Esophagus mucosa (tissue), 1 donor: Measurements from ENCODE around the gene FAT4. TPM values are rescaled to one million over a fixed set of nuclear protein-coding genes. Genes with fewer than 3 reads are reported as not detected.

Experiments used
- ATAC-seq: fragments of 200-7000 bp; cut with Tn5 transposase; one replicate; pipeline ENCODE4 v1.9.1; 2020
- total RNA-seq: library from RNA; stranded (reverse); gene quantifications from one replicate; pipeline ENCODE4 v1.2.4, GENCODE V29; 2023
- donor health status: DM: yes; HTN: yes; CAD: no.

The FAT4 gene
- total RNA-seq, 1 donor from 2014 or later, result 1.4 TPM

DNA sequence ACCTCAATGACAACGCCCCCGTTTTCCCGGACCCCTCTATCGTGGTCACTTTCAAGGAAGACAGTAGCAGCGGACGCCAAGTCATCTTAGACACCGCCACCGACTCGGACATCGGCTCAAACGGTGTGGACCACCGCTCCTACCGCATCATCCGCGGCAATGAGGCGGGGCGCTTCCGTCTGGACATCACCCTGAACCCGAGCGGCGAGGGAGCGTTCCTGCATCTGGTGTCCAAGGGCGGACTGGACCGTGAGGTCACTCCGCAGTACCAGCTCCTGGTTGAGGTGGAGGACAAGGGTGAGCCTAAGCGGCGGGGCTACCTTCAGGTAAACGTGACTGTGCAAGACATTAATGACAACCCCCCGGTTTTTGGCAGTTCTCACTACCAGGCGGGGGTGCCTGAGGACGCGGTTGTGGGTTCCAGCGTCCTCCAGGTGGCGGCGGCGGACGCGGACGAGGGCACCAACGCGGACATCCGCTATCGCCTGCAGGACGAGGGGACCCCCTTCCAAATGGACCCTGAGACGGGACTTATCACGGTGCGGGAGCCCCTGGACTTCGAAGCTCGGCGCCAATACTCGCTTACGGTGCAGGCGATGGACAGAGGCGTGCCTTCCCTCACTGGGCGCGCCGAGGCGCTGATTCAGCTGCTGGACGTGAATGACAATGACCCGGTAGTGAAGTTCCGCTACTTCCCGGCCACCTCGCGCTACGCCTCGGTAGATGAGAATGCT lies 2.2 kb downstream of the FAT4 start:
- ATAC-seq, result no peak

DNA sequence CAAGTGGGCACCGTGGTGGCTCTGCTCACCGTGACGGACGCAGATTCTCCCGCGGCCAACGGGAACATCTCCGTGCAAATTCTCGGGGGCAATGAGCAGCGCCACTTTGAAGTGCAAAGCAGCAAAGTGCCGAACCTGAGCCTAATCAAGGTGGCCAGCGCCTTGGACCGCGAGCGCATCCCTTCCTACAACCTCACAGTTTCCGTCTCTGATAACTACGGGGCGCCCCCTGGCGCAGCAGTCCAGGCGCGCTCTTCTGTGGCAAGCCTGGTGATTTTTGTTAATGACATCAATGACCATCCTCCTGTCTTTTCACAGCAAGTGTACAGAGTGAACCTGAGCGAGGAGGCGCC lies 2.7 kb downstream of the FAT4 start:
- no peak for ATAC-seq

DNA sequence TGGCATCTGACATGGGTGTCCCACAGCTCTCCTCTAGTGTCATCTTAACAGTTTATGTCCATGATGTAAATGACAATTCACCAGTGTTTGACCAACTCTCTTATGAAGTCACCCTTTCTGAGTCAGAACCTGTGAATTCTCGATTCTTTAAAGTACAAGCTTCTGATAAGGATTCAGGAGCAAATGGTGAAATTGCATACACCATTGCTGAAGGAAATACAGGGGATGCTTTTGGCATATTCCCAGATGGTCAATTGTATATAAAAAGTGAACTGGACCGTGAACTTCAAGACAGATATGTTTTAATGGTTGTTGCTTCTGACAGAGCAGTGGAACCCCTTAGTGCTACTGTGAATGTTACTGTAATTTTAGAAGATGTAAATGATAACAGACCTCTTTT lies 4.6 kb downstream of the FAT4 start:
- no peak for ATAC-seq

DNA sequence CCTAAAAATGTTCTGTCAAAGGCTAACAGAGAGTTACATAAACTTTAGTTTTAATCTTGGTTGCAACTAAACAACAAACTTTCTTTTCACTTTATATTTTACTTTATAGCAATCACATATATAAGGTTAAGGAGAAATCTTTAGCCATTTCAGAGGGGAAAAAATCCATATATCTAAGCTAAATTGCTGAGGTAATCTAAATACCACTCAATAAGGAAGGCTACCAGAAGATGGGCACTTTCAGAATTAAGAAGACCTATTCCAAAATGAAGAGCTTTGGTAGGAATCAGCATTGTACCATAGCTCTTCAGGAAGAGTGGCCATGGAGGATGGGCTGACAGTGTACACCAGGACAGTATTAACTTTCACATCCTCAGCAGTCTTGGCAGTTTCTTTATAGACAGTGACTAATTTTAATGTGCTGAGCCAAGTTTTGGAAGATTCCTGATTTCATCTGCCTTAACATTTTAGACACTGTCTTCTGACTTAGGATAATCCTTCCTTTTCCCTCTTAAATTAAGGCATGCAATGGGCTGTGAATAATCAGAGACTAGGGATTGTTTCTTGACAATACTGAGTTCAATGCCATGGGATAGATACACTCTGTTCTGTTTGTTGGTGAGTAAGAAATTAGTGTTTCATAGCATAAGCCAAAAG lies 7.1 kb downstream of the FAT4 start:
- no peak for ATAC-seq

DNA sequence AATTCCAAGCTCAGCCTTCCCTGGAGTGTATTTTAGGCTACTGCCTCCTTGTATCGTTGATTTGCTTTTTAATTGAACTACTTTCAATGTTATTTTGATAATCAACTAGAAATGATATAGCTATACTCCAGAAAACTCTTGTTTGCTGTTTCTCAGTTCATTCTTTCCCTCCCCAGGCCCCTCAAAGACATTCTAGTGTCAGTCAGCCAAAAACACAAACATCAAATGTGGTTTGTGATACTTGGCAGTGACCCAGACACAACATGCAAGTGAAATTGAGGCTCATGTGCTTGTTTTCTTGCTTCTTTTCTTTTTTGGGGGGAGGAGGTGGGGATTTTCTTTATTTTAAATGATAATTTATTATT lies 7.6 kb downstream of the FAT4 start:
- ATAC-seq, result no peak

DNA sequence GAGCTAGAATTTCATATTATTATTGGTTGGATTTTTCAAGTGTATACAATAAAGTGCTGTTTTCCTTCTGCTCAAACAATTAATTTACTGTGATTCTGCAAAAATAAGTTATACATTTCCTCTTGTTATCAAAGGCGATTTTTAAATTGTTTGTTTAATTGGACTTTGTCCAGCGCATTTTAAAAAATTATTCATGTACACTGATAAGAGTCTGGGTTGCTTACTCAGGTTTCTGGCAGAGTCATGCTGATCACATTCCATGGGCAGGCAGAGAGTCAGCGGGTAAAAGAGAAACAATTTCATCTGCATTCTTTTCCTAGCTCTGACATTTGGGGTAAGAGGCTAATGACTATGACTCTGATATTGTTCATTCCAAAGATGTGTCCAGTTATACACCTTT lies 8.9 kb downstream of the FAT4 start:
- ATAC-seq, result no peak

DNA sequence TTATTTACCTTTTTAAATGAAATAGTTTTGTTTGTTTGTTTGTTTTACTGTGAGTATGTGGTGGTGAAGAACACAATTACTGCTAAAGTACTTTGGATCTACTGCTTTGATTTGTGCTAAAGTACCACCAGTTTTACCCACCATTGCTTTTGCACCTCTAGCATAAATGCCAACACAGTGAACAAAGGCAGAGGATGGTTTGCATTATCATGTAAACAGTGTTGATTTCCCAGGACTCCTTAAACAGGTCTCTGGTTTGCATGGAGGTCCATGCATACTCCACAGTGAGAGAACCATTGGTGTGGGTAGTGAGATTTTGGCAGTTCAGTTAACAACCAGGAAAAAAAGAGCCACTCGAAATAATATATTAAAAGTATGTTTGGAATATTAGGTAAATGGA lies 11.0 kb downstream of the FAT4 start:
- no peak for ATAC-seq

DNA sequence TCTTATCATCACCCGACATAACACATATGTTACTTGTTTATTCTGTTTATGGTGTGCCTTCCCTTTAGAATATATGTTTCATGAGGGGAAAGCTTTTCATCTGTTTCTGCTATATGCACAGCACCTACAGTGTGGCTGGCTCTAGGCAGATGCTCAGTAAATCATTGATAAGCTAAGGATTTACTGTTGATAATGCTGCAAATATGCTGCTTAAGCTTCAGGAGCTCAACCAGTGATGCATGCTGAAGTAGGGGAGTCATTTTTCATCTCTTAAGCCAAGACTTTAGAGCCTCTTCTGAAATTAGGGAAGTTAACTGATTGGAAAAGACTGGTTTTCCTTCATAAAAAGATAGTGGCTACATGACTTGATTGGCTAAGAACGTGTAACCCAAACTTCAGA lies 16.4 kb downstream of the FAT4 start:
- ATAC-seq, result no peak

DNA sequence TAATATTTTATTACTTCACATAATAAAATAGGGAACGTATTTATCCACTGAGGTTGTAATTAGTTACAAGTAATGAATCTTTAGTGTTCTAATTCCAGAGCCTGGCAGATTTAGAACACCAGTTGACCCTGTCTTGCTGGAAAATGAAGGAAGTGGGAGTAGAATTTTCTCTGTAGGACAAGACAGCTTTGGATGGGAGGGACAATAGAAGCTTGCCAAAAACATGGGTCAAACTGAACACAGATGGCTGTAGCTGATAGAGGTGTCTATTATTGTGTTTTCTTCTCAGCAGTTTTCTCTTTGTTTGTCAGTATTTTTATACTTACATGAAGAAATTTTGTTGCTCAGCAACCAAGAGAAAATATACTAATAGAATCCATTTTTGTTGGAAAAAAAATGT lies 20.2 kb downstream of the FAT4 start:
- no peak for ATAC-seq

DNA sequence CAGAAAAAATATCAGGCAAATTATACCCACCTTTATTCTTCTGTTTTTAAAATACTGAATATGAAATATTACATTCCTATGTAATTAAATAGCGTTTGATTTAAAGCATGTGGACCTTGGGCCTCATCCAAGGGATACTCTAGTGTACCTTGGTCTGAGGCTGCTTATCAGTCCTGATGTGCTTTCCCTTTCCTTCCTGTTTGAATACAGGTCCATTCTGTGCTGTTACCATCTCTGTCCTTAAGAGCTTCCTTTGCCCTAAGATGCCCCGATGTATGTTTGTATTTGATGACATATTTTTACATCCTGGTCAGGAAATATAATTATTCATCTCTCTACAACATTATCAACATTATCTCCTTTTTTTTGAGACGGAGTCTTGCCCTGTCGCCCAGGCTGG lies 24.1 kb downstream of the FAT4 start:
- ATAC-seq, result no peak

DNA sequence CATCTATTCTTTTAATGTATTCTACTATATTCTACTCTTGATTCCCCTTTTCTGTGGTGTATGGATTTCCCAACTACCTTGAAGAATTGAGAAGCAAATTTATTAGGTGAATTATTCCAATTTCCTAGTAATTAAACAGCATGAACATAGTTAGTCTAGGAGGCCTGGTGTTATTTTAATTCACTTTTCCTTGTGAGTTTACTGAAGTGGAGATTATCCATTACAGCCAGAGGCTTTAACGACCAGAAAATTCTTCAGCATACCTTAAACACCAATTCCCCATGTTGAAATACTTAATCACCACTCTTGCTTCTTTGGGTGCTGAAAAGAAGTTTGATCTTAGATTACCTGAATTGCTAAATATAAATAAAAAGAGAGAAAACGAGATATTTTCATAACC lies 29.4 kb downstream of the FAT4 start:
- no peak for ATAC-seq

DNA sequence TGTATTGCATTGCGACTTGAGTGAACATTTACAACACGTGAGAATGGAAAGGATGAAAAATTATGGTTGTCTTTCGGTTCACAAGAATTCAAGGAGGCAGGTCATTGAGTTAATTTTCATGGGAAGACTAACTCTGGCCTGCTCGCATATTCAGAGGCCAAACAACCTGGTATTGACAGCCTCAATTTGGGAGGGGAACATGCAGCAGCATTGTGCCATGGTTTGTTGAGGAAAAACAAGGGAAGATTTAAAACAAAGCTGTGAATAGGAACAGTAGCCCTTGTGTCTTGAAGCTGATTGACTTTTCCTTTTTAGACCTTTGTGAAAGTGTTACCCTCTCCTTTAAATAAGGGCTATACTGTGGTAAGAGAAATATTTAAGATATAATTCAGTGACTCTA lies 31.9 kb downstream of the FAT4 start:
- no peak for ATAC-seq

DNA sequence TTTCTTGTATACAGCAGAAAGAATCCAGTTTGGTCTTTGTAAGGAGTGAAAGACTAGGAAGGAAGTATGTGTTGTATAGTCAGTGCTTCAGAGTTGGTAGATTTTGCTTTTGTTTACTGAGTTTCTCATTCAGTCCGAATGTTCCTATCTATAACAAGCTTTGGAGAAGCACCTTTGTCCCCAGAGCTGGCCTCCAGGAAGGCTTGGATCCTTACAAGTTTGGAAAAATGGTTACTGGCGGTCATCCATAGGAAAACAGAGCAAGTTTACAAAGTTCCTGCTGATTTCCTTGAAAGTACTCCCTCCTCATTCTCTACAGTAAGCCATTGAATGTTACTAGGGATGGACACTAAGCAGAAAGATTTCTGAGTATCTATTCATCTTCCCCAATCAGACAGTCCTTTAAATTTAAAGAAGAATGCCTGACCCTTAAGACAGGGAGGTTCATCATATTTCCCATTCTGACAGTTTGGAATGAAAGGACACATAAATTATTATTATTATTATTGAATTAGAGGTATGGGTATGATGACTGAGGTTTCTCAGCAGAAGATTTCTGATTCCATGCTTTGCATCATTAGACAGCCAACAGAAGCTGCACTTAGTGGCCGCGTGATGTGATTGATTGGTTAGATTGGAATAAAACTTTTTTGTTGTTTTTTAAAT lies 35.8 kb downstream of the FAT4 start:
- no peak for ATAC-seq

DNA sequence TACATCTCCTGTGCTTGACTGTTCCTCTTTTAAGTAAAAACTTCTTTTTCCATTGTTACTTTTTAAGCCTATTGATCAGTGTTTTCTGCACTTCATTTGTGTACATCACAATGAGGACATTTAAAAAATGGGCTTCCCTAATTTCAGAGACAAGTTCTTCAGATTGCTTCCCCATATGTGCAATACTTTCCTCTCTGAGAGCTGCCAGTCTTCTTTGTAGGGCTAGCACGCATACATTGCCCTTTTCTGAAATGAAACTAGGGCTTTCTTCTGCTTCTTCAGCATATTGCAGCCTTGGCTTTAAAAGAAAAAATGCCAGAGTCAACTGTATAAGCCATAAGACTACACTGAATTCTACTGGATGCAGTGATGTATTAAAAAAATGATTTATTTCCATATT lies 37.8 kb downstream of the FAT4 start:
- ATAC-seq, result no peak

DNA sequence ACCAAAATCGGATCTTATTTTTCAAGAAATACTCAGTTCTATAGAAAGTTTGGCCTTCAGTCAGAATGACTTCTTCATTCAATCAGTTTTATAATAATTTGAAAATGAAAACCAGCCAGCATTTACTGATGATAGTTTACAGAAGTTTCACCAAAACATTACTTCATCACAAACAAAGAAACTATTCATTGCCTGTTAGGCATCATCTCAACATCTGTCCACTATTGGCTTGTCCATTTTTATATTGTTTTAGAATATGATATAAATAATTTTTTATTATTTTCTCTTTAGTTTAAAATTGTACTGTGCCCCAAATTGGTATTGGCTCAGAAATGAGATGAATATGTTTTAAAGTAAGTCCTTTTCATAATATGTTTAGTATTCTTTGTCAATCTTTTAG lies 38.4 kb downstream of the FAT4 start:
- ATAC-seq, result no peak

DNA sequence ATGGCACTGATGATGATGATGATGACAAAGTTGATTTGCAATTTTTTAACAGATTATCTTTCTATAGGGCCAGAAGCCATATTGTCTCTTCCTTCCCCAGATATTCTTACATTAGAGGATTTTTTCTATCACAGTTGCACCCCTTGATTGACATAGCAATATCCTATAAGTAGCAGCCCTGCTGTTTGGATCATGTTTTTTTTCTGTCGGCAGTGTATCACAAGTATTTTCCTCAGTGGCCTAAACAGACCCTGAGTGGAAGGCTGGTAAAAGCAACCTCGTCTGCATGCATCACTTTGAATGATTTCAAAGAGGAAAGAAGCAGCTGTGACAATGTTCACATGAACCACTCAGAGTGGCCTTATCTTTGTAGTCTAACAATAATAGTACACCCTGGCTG lies 41.0 kb downstream of the FAT4 start:
- ATAC-seq, result no peak

DNA sequence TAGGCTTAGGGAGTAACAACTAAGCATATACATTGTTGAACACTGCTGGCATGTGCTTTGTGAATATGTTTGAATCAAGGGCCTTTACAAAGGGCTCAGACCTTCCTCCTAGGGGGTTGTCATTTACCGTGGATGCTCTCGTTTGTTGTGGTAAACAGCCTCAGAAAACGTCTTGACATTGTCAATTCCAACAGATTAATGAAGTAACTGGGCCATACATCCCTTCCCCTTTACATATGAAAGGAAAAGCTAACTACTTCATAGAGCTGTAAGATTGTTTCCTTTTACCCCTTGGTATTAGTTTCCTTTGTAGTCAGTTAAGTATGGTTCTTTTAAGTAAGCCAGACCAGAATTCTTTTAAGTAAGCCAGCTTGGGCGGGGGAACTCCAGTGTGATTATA lies 42.9 kb downstream of the FAT4 start:
- no peak for ATAC-seq

DNA sequence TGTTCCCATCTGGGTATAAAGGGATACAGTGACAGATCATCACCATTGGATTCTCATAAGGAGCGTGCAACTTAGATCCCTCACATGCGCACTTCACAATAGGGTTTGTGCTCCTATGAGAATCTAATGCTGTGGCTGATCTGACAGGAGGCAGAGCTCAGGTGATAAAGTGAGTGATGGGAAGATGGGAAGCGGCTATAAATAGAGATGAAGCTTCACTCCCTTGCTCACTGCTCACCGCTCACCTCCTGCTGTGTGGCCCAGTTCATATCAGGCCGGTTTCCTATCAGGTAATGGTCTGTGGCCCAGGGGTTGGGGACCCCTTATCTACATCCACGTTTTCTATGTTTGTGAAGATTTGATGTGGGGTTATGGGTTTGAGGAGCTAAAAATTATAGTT lies 43.7 kb downstream of the FAT4 start:
- ATAC-seq, result no peak

DNA sequence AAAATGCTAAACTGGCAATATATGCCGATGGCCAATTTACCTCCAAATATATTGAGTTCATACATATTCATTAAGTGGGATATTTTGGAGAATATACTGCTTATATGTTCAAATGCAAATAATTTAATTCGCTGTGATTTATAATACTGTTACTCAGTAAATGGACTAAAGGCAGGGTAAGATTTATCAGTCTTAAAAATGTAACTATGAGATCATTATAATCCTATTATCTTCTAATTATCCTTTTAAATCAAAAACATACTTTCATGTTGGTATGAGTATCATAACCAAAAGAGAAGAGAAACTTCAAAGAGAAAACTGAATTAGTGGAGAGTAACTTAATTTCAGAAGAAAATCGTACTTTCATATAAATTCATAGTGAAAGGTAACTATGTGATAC lies 44.6 kb downstream of the FAT4 start:
- ATAC-seq, result no peak

DNA sequence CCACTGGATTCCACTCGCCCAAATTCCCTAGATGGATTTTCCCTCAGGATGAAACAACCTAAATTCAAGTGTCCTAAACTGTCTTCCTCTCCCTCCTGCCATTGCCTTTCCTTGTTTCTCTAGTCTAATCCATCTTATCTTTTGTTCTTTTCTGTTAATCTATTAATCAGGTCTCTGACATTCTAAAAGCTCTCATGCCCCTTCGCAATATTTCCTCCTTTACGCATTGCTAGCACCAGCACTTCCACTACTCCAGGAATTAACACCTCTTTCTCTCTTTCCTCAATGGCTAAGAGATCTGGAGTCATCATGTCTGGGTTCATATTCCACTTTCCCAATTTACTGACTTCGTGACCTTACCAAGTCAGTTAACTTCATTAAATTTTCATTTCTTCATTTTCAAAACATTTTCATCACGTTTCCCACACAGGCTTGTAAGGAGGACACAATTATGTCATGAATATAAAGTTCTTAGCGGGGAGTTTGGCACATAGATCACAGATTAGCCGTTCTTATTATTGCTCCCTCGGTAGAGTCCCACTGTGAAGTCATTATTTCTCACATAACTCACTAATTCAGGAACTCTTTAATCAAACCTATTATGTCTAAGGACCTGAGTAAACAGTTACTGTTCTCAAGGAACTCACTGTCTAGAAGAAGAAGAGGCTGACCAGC lies 45.3 kb downstream of the FAT4 start:
- ATAC-seq, result no peak

DNA sequence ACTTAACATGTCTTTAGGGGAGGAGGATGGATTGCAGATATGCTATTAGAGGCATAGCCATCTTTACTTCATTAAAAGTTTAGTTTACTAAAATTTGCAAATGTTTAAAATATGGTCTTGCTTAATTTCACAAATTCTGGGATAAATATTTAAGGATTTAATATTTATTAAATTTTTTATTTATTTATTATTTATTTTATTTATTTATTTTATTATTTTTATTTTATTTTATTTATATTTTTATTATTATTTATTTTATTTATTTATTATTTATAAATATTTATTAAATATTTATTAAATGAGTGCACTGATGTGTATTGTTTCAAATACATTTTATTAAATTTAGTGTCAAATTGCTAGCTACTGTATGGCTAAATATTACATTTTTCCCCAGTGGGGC lies 46.0 kb downstream of the FAT4 start:
- ATAC-seq, result no peak
